ENCODE data around the gene YIPF3. TPM values are rescaled to one million over a fixed set of nuclear protein-coding genes. Genes with fewer than 3 reads are reported as not detected.

The YIPF3 gene
- total RNA-seq, 4 donors from 2014 or later, result 61.7 to 105 (median 77.9) TPM

- no peaks in the 10 kb centered on the region for H3K27me3 ChIP-seq
- H3K36me3 ChIP-seq, result no peaks in the 10 kb centered on the region
- no peaks in the 10 kb centered on the region for H3K9me3 ChIP-seq
- no peak for DNase-seq (ENCODE audit: low spot score in 2 of 2)
- no peak for TF ChIP-seq CTCF (IDR thresholded peaks at IDR 0.05)
- TF ChIP-seq EP300 (IDR thresholded peaks at IDR 0.05), result no peak
- TF ChIP-seq POLR2A (IDR thresholded peaks at IDR 0.05), result no peak
- H3K27ac ChIP-seq, result no peak overlapping the region
- WGBS, 2 donors, result 67 to 76% methylated on average over 6 of the region's 6 CpGs
- H3K4me3 ChIP-seq, result no peak overlapping the region
- peaks cover 0 to 30% (median 13%) of the 10 kb centered on the region in 4 donors for H3K4me1 ChIP-seq
These were observed 41.2 kb downstream of the YIPF3 start for GRCh38 chr6:43475516-43475915.

- Histone ChIP-seq H3K27ac (no peak overlapping the region), H3K4me3 (no peak overlapping the region), H3K9me3 (no peaks in the 10 kb centered on the region), H3K36me3 (no peaks in the 10 kb centered on the region), H3K4me1 (peaks cover 0 to 5% (median 2%) of the 10 kb centered on the region in 4 donors), H3K27me3 (peaks cover 0 to 1% of the 10 kb centered on the region in 2 donors)
- TF ChIP-seq CTCF (IDR thresholded peaks at IDR 0.05) (no peak), EP300 (IDR thresholded peaks at IDR 0.05) (no peak), POLR2A (IDR thresholded peaks at IDR 0.05) (no peak)
- WGBS, 2 donors, result 97% methylated on average over 4 of the region's 4 CpGs
- DNase-seq (ENCODE audit: low spot score in 2 of 2), result no peak
These were observed 44.2 kb downstream of the YIPF3 start for GRCh38 chr6:43472515-43472914.

- no peaks in the 10 kb centered on the region for H3K36me3 ChIP-seq
- H3K27me3 ChIP-seq, result peaks cover 0 to 4% of the 10 kb centered on the region in 2 donors
- no peaks in the 10 kb centered on the region for H3K4me1 ChIP-seq
- H3K9me3 ChIP-seq, result no peaks in the 10 kb centered on the region
- no peak overlapping the region for H3K27ac ChIP-seq
- H3K4me3 ChIP-seq, result no peak overlapping the region
- TF ChIP-seq EP300 (IDR thresholded peaks at IDR 0.05), result no peak
- TF ChIP-seq CTCF (IDR thresholded peaks at IDR 0.05), result no peak
- TF ChIP-seq POLR2A (IDR thresholded peaks at IDR 0.05), result no peak
- WGBS, 2 donors, result 73 to 80% methylated on average over 1 of the region's 1 CpG
- no peak for DNase-seq (ENCODE audit: low spot score in 2 of 2)
These were observed 45.3 kb downstream of the YIPF3 start for GRCh38 chr6:43471399-43471798.

GRCh38 chr6:43469947-43470346, 46.8 kb downstream of the YIPF3 start:
- TF ChIP-seq POLR2A (IDR thresholded peaks at IDR 0.05), result no peak
- no peak for TF ChIP-seq CTCF (IDR thresholded peaks at IDR 0.05)
- TF ChIP-seq EP300 (IDR thresholded peaks at IDR 0.05), result no peak
- Histone ChIP-seq H3K27ac (no peak overlapping the region), H3K36me3 (no peaks in the 10 kb centered on the region), H3K9me3 (no peaks in the 10 kb centered on the region), H3K27me3 (peaks cover 0 to 16% of the 10 kb centered on the region in 2 donors), H3K4me1 (no peaks in the 10 kb centered on the region), H3K4me3 (no peak overlapping the region)
- WGBS, 2 donors, result 90 to 92% methylated on average over 7 of the region's 7 CpGs
- DNase-seq (ENCODE audit: low spot score in 2 of 2), result no peak

GRCh38 chr6:43468748-43469681, 47.7 kb downstream of the YIPF3 start:
- Histone ChIP-seq H3K4me1 (no peaks in the 10 kb centered on the region), H3K36me3 (no peaks in the 10 kb centered on the region), H3K27ac (no peak overlapping the region), H3K9me3 (no peaks in the 10 kb centered on the region), H3K27me3 (peaks cover 0 to 21% of the 10 kb centered on the region in 2 donors), H3K4me3 (no peak overlapping the region)
- 61 to 65% methylated on average over 13 of the region's 13 CpGs for whole genome bisulfite sequencing, 2 donors
- TF ChIP-seq POLR2A (IDR thresholded peaks at IDR 0.05) (no peak), CTCF (IDR thresholded peaks at IDR 0.05) (no peak), EP300 (IDR thresholded peaks at IDR 0.05) (no peak)
- no peak for DNase-seq (ENCODE audit: low spot score in 2 of 2)
